H9 (cell line): ENCODE measurements around the gene SLC48A1. TPM values are rescaled to one million over a fixed set of nuclear protein-coding genes. Genes with fewer than 3 reads are reported as not detected.

Experiments
- DNase-seq: peaks from one replicate; pipeline ENCODE4 v3.0.0-alpha.2; 2017
- H2AFZ ChIP-seq: one replicate; pipeline ENCODE4 v1.6.1; 2013; ENCODE audit warnings: mild to moderate bottlenecking, low read length, control low read depth, moderate library complexity
- H2AK5ac ChIP-seq: 2 replicates; pipeline ENCODE4 v1.6.1; 2013; ENCODE audit warnings: low read length, control low read depth, mixed read lengths; ENCODE audit not compliant: insufficient read length
- H2BK120ac ChIP-seq: one replicate; pipeline ENCODE4 v1.6.1; 2013; ENCODE audit warnings: low read depth, mild to moderate bottlenecking, low read length, control low read depth, inconsistent platforms; ENCODE audit not compliant: poor library complexity, severe bottlenecking
- H2BK12ac ChIP-seq: 2 replicates; pipeline ENCODE4 v1.6.1; 2013; ENCODE audit warnings: low read length, control low read depth, mixed read lengths, low read depth; ENCODE audit not compliant: insufficient read length
- H2BK15ac ChIP-seq: 2 replicates; pipeline ENCODE4 v1.6.1; 2013; ENCODE audit warnings: low read depth, low read length, control low read depth
- H2BK20ac ChIP-seq: one replicate; pipeline ENCODE4 v1.6.1; 2013; ENCODE audit warnings: low read depth, mild to moderate bottlenecking, low read length, control low read depth, inconsistent platforms; ENCODE audit not compliant: poor library complexity, severe bottlenecking
- H2BK5ac ChIP-seq: 2 replicates; pipeline ENCODE4 v1.6.1; 2013; ENCODE audit warnings: low read length, control low read depth, mixed read lengths; ENCODE audit not compliant: insufficient read length
- H3K14ac ChIP-seq: 2 replicates; pipeline ENCODE4 v1.6.1; 2013; ENCODE audit warnings: low read length, control low read depth; ENCODE audit not compliant: insufficient read depth
- H3K18ac ChIP-seq: 2 replicates; pipeline ENCODE4 v1.6.1; 2013; ENCODE audit warnings: low read depth, mild to moderate bottlenecking, mixed read lengths, low read length, control low read depth; ENCODE audit not compliant: insufficient read length
- H3K23ac ChIP-seq: 2 replicates; pipeline ENCODE4 v1.6.1; 2013; ENCODE audit warnings: low read length, control low read depth, mixed read lengths, low read depth; ENCODE audit not compliant: insufficient read length
- H3K23me2 ChIP-seq: 2 replicates; pipeline ENCODE4 v1.6.1; 2013; ENCODE audit warnings: low read depth, mild to moderate bottlenecking, mixed read lengths, low read length, control low read depth; ENCODE audit not compliant: insufficient read length, poor library complexity, severe bottlenecking
- H3K27ac ChIP-seq: 2 replicates; pipeline ENCODE4 v1.5.1; 2013; ENCODE audit warnings: low read length, control low read depth, mixed read lengths, low read depth; ENCODE audit not compliant: insufficient read length
- H3K27me3 ChIP-seq: 2 replicates; pipeline ENCODE4 v1.6.1; 2013; ENCODE audit warnings: low read length, control low read depth, inconsistent platforms; ENCODE audit not compliant: insufficient read depth
- H3K4ac ChIP-seq: 2 replicates; pipeline ENCODE4 v1.6.1; 2013; ENCODE audit warnings: low read depth, mild to moderate bottlenecking, control low read depth, inconsistent platforms, low read length, moderate library complexity
- H3K4me1 ChIP-seq: 2 replicates; pipeline ENCODE4 v1.6.1; 2013; ENCODE audit warnings: low read length, control low read depth, inconsistent platforms; ENCODE audit not compliant: insufficient read depth
- H3K4me2 ChIP-seq: 2 replicates; pipeline ENCODE4 v1.6.1; 2013; ENCODE audit warnings: low read length, control low read depth, mixed read lengths; ENCODE audit not compliant: insufficient read length, insufficient read depth
- H3K56ac ChIP-seq: 2 replicates; pipeline ENCODE4 v1.6.1; 2013; ENCODE audit warnings: low read depth, mild to moderate bottlenecking, mixed read lengths, low read length, control low read depth; ENCODE audit not compliant: insufficient read length
- H3K79me1 ChIP-seq: 2 replicates; pipeline ENCODE4 v1.6.1; 2013; ENCODE audit warnings: low read depth, mild to moderate bottlenecking, moderate library complexity, low read length, control low read depth, inconsistent platforms; ENCODE audit not compliant: insufficient read depth, poor library complexity, severe bottlenecking
- H3K79me2 ChIP-seq: 2 replicates; pipeline ENCODE4 v1.6.1; 2013; ENCODE audit warnings: low read length, control low read depth, inconsistent platforms; ENCODE audit not compliant: insufficient read depth
- H3K9ac ChIP-seq: 2 replicates; pipeline ENCODE4 v1.6.1; 2013; ENCODE audit warnings: low read length, control low read depth, mixed read lengths; ENCODE audit not compliant: insufficient read length; ENCODE audit errors: extremely low read depth
- H3K9me3 ChIP-seq: one replicate; pipeline ENCODE4 v1.6.1; 2013; ENCODE audit warnings: low read depth, low read length, inconsistent platforms; ENCODE audit not compliant: control insufficient read depth
- H3T11ph ChIP-seq: one replicate; pipeline ENCODE4 v1.6.1; 2013; ENCODE audit warnings: mild to moderate bottlenecking, low read length, control low read depth, inconsistent platforms
- H4K20me1 ChIP-seq: one replicate; pipeline ENCODE4 v1.6.1; 2013; ENCODE audit not compliant: control insufficient read depth, insufficient read length, insufficient read depth
- H4K5ac ChIP-seq: 2 replicates; pipeline ENCODE4 v1.6.1; 2013; ENCODE audit warnings: low read depth, mild to moderate bottlenecking, mixed read lengths, low read length, control low read depth; ENCODE audit not compliant: insufficient read length
- H4K8ac ChIP-seq: replicated peaks from 2 replicates; pipeline ENCODE4 v1.6.1; 2013; ENCODE audit warnings: low read length, control low read depth, mixed read lengths, low read depth; ENCODE audit not compliant: insufficient read length
- H4K91ac ChIP-seq: 2 replicates; pipeline ENCODE4 v1.6.1; 2013; ENCODE audit warnings: low read depth, mild to moderate bottlenecking, moderate library complexity, mixed read lengths, low read length, control low read depth; ENCODE audit not compliant: insufficient read length
- H3K27ac Mint-ChIP-seq, 3 experiments: 2 replicates in 2 of 3; 3 replicates in 1 of 3; pipeline ENCODE4 v1.8.0; 2020 to 2021; ENCODE audit warnings: mixed read lengths in 3 of 3, mild to moderate bottlenecking in 1 of 3, moderate library complexity in 1 of 3
- H3K27me3 Mint-ChIP-seq: 2 replicates; pipeline ENCODE4 v1.8.0; 2021; ENCODE audit warnings: low read depth, mild to moderate bottlenecking, moderate library complexity, mixed read lengths
- H3K36me3 Mint-ChIP-seq, 3 experiments: 2 replicates in 2 of 3; 3 replicates in 1 of 3; pipeline ENCODE4 v1.8.0; 2020 to 2021; ENCODE audit warnings: low read depth in 3 of 3, mixed read lengths in 3 of 3; ENCODE audit not compliant: insufficient read depth in 1 of 3
- H3K4me1 Mint-ChIP-seq, 2 experiments: 2 replicates each; pipeline ENCODE4 v1.8.0; 2020; ENCODE audit warnings: mixed read lengths in 2 of 2
- H3K4me3 Mint-ChIP-seq, 2 experiments: 2 replicates in 1 of 2; 3 replicates in 1 of 2; pipeline ENCODE4 v1.8.0; 2020 to 2021; ENCODE audit warnings: mild to moderate bottlenecking in 2 of 2, mixed read lengths in 2 of 2, moderate library complexity in 1 of 2
- H3K9me3 Mint-ChIP-seq, 2 experiments: 2 replicates in 1 of 2; 3 replicates in 1 of 2; pipeline ENCODE4 v1.8.0; 2020; ENCODE audit warnings: mild to moderate bottlenecking in 2 of 2, mixed read lengths in 2 of 2, moderate library complexity in 1 of 2
- CTCF ChIP-seq: fragments of 200-600 bp; sonication (generic); conservative IDR thresholded peaks from 3 replicates; pipeline ENCODE4 v1.8.0; 2021; ENCODE audit warnings: antibody characterized with exemption, mild to moderate bottlenecking
- WGBS: extraction: QIAGEN DNeasy Blood & Tissue Kit; methylation state at CpG from one replicate; pipeline ENCODE4 v1.1.7; 2013; ENCODE audit warnings: missing lambda C conversion rate, low lambda C conversion rate, mixed read lengths; ENCODE audit not compliant: insufficient read length; ENCODE audit errors: extremely low coverage; 5-methylcytosine and 5-hydroxymethylcytosine counted together
- total RNA-seq: library from RNA; stranded (reverse); gene quantifications from 2 replicates; pipeline ENCODE4 v1.2.1, GENCODE V29; 2021

SLC48A1 gene
- total RNA-seq, 1 experiment from 2014 or later = 10.6 TPM

- H3K27me3 ChIP-seq = no peaks in the 10 kb centered on the region
- H2BK20ac ChIP-seq = no peak overlapping the region
- no CpG with 5 or more reads among the region's 17 CpGs for WGBS
Measured at GRCh38 chr12:47783024-47783755, 10.2 kb downstream of the SLC48A1 start.

More at GRCh38 chr12:47783024-47783755, 10.2 kb downstream of the SLC48A1 start:
- Histone ChIP-seq H3K23me2 (no peaks in the 10 kb centered on the region), H2BK12ac (no peak overlapping the region), H3K79me2 (no peaks in the 10 kb centered on the region), H3K23ac (no peak overlapping the region), H3K27ac (no peak overlapping the region), H3K4ac (no peak overlapping the region), H2BK5ac (no peak overlapping the region), H3K18ac (no peak overlapping the region), H2BK120ac (no peak overlapping the region), H3K4me1 (peaks cover 3% of the 10 kb centered on the region; the same call in 1 of the 2 replicates), H2AK5ac (no peak overlapping the region), H4K20me1 (peaks cover 2% of the 10 kb centered on the region), H3K9me3 (no peaks in the 10 kb centered on the region), H2AFZ (no peak overlapping the region), H3K56ac (no peak overlapping the region), H4K8ac (no peak overlapping the region), H3K14ac (no peak overlapping the region), H3K79me1 (no peaks in the 10 kb centered on the region), H2BK15ac (no peak overlapping the region), H3K9ac (no peak overlapping the region), H4K91ac (no peak overlapping the region), H3T11ph (no peak overlapping the region), H4K5ac (no peak overlapping the region), H3K4me2 (no peak overlapping the region)
- peaks cover 28 to 53% (median 44%) of the 10 kb centered on the region in 3 experiments; a peak in 6 of 7 replicates for H3K36me3 Mint-ChIP-seq
- H3K4me1 Mint-ChIP-seq = peaks cover 8 to 15% of the 10 kb centered on the region in 2 experiments
- H3K27me3 Mint-ChIP-seq = peaks cover 9% of the 10 kb centered on the region
- H3K4me3 Mint-ChIP-seq = no peak overlapping the region
- no peak overlapping the region for H3K27ac Mint-ChIP-seq
- TF ChIP-seq CTCF = no peak
- no peaks in the 10 kb centered on the region for H3K9me3 Mint-ChIP-seq
- no peak for DNase-seq
